Thoracic aorta (tissue), 2 donors: ENCODE results near the gene ZNF614. TPM values are rescaled to one million over a fixed set of nuclear protein-coding genes. Genes with fewer than 3 reads are reported as not detected.

Experiments
- ATAC-seq: fragments of 150-250 bp; one replicate; pipeline ENCODE4 v1.8.0; 2017; ENCODE audit warnings: low read depth; ENCODE audit not compliant: insufficient number of reproducible peaks, low FRiP score
- DNase-seq: peaks from one replicate; pipeline ENCODE4 v3.0.0-alpha.2; 2020; ENCODE audit warnings: low spot score
- H3K27ac ChIP-seq, 2 donors: fragments of 200-600 bp; sonication (generic); 1 replicate in 1 of 2; 2 replicates in 1 of 2; pipeline ENCODE4 v1.5.1; 2016; ENCODE audit warnings: mild to moderate bottlenecking in 2 of 2, moderate library complexity in 2 of 2
- H3K27me3 ChIP-seq: fragments of 200-600 bp; sonication (generic); replicated peaks from 2 replicates; pipeline ENCODE4 v1.6.0; 2016; ENCODE audit warnings: mild to moderate bottlenecking; ENCODE audit not compliant: insufficient read depth
- H3K36me3 ChIP-seq: fragments of 200-600 bp; sonication (generic); one replicate; pipeline ENCODE4 v1.5.1; 2016
- H3K4me1 ChIP-seq, 2 donors: fragments of 200-600 bp; sonication (generic); 1 replicate in 1 of 2; 2 replicates in 1 of 2; pipeline versions ENCODE4 v1.5.1 to v1.6.0; 2016; ENCODE audit warnings: low read depth in 2 of 2, mild to moderate bottlenecking in 1 of 2; ENCODE audit not compliant: control insufficient read depth in 1 of 2
- H3K4me3 ChIP-seq: fragments of 200-600 bp; sonication (generic); 2 replicates; pipeline ENCODE4 v1.5.1; 2016; ENCODE audit warnings: mild to moderate bottlenecking
- H3K9me3 ChIP-seq: fragments of 200-600 bp; sonication (generic); 2 replicates; pipeline ENCODE4 v1.5.1; 2016
- CTCF ChIP-seq: fragments of 200-600 bp; sonication (generic); IDR thresholded peaks from one replicate; pipeline ENCODE4 v1.5.1; 2019; ENCODE audit warnings: antibody characterized with exemption
- total RNA-seq, 2 donors: library from RNA; depleted of rRNA; stranded (reverse); fragments of >200 nt; gene quantifications; one replicate each; pipeline versions ENCODE4 v1.1.0 to v1.2.3, GENCODE V29; 2016

ZNF614 gene
- total RNA-seq, 2 donors from 2014 or later, result 3.9 to 11.6 TPM

GRCh38 chr19:51970718-51971117 lies 57.5 kb downstream of the ZNF614 start:
- Histone ChIP-seq H3K27me3 (no peaks in the 10 kb centered on the region), H3K36me3 (peaks cover 90% of the 10 kb centered on the region), H3K9me3 (peaks cover 100% of the 10 kb centered on the region), H3K27ac (no peak overlapping the region), H3K4me3 (no peak overlapping the region), H3K4me1 (no peaks in the 10 kb centered on the region)
- no peak for TF ChIP-seq CTCF
- DNase-seq (no peak), ATAC-seq (no peak)

- peaks cover 65% of the 10 kb centered on the region for H3K36me3 ChIP-seq
- TF ChIP-seq CTCF, result no peak
Observed at GRCh38 chr19:51965583-51965982, 62.6 kb downstream of the ZNF614 start.

More at GRCh38 chr19:51965583-51965982, 62.6 kb downstream of the ZNF614 start:
- Histone ChIP-seq H3K4me1 (no peaks in the 10 kb centered on the region), H3K9me3 (peaks cover 100% of the 10 kb centered on the region), H3K27me3 (no peaks in the 10 kb centered on the region), H3K27ac (no peak overlapping the region), H3K4me3 (peak overlapping the region; percentile 4)
- ATAC-seq, result no peak
- DNase-seq, result no peak

Other genes with a start within 250 kb of the ZNF614 start
- gene FPR3, start 233.2 kb downstream of the ZNF614 start, total RNA-seq, result 10 to 100 TPM; 11.1 to 18.0 TPM
- 10 to 100 TPM; 14.5 to 30.4 TPM for gene ZNF577, start 140.4 kb downstream of the ZNF614 start, total RNA-seq
- gene ZNF649, start 123.4 kb downstream of the ZNF614 start, total RNA-seq, result 10 to 100 TPM in 1 of 2 donors, 1 to 10 TPM in 1; 6.6 to 20.2 TPM
- gene ZNF613, start 100.9 kb downstream of the ZNF614 start, total RNA-seq, result 1 to 10 TPM; 2.0 to 2.2 TPM
- gene ZNF350, start 41.5 kb downstream of the ZNF614 start, total RNA-seq, result 10 to 100 TPM in 1 of 2 donors, 1 to 10 TPM in 1; 7.3 to 15.4 TPM
- 10 to 100 TPM in 1 of 2 donors, 1 to 10 TPM in 1; 4.7 to 19.8 TPM for gene ZNF615, start 20.2 kb downstream of the ZNF614 start, total RNA-seq
- 10 to 100 TPM in 1 of 2 donors, 1 to 10 TPM in 1; 8.9 to 30.1 TPM for gene ZNF432, start 20.5 kb upstream of the ZNF614 start, total RNA-seq
- gene ZNF841, start 67.4 kb upstream of the ZNF614 start, total RNA-seq, result 100 to 1,000 TPM in 1 of 2 donors, 10 to 100 TPM in 1; 46.3 to 105 TPM
- gene ZNF616, start 111.6 kb upstream of the ZNF614 start, total RNA-seq, result 1 to 10 TPM; 2.8 to 6.2 TPM
- gene ZNF836, start 143.2 kb upstream of the ZNF614 start, total RNA-seq, result 10 to 100 TPM in 1 of 2 donors, 1 to 10 TPM in 1; 8.4 to 29.3 TPM
- 100 to 1,000 TPM; 153 to 252 TPM for gene PPP2R1A, start 161.7 kb upstream of the ZNF614 start, total RNA-seq
- gene ZNF766, start 241.2 kb upstream of the ZNF614 start, total RNA-seq, result 10 to 100 TPM in 1 of 2 donors, 1 to 10 TPM in 1; 6.8 to 16.9 TPM